CMK (cell line): ENCODE data around the gene PRKCQ.

Source experiments
- DNase-seq: peaks from one replicate; pipeline ENCODE4 v3.0.0-alpha.2; 2010; ENCODE audit warnings: low read depth

The PRKCQ gene

GRCh38 chr10:6567884-6568283, 12.2 kb downstream of the PRKCQ start:
- DNase-seq: no peak

- no peak for DNase-seq
These were observed 12.8 kb downstream of the PRKCQ start for GRCh38 chr10:6567203-6567703.

GRCh38 chr10:6565588-6565987, 14.5 kb downstream of the PRKCQ start:
- DNase-seq: no peak

GRCh38 chr10:6564367-6564766, 15.7 kb downstream of the PRKCQ start:
- DNase-seq: no peak

- DNase-seq: no peak
These were observed 16.3 kb downstream of the PRKCQ start for GRCh38 chr10:6563731-6564130.

GRCh38 chr10:6563075-6563474, 17.0 kb downstream of the PRKCQ start:
- no peak for DNase-seq

GRCh38 chr10:6562221-6562620, 17.9 kb downstream of the PRKCQ start:
- DNase-seq: no peak

- no peak for DNase-seq
These were observed 18.5 kb downstream of the PRKCQ start for GRCh38 chr10:6561552-6561951.

- DNase-seq: no peak
These were observed 21.2 kb downstream of the PRKCQ start for GRCh38 chr10:6558759-6559461.

- no peak for DNase-seq
These were observed 21.8 kb downstream of the PRKCQ start for GRCh38 chr10:6558272-6558671.

GRCh38 chr10:6553937-6554336, 26.1 kb downstream of the PRKCQ start:
- DNase-seq: no peak

GRCh38 chr10:6543431-6544005, 36.6 kb downstream of the PRKCQ start:
- DNase-seq: peak; percentile 12

GRCh38 chr10:6542999-6543430, 37.1 kb downstream of the PRKCQ start:
- DNase-seq: no peak

GRCh38 chr10:6539833-6540232, 40.2 kb downstream of the PRKCQ start:
- no peak for DNase-seq

GRCh38 chr10:6537770-6538169, 42.3 kb downstream of the PRKCQ start:
- DNase-seq: no peak

GRCh38 chr10:6536102-6536501, 44.0 kb downstream of the PRKCQ start:
- DNase-seq: no peak

- DNase-seq: no peak
These were observed 44.8 kb downstream of the PRKCQ start for GRCh38 chr10:6535156-6535764.

GRCh38 chr10:6532321-6532720, 47.8 kb downstream of the PRKCQ start:
- no peak for DNase-seq

- no peak for DNase-seq
These were observed 49.1 kb downstream of the PRKCQ start for GRCh38 chr10:6530966-6531365.

- no peak for DNase-seq
These were observed 49.8 kb downstream of the PRKCQ start for GRCh38 chr10:6530211-6530840.

- DNase-seq: no peak
These were observed 51.7 kb downstream of the PRKCQ start for GRCh38 chr10:6528198-6528950.

- no peak for DNase-seq
These were observed 54.4 kb downstream of the PRKCQ start for GRCh38 chr10:6525599-6526165.
